ENCODE results near the gene HOXA9.
A peak's percentile ranks its signal among the peaks of the same experiment; 100 is the strongest.

Gene HOXA9

DNA sequence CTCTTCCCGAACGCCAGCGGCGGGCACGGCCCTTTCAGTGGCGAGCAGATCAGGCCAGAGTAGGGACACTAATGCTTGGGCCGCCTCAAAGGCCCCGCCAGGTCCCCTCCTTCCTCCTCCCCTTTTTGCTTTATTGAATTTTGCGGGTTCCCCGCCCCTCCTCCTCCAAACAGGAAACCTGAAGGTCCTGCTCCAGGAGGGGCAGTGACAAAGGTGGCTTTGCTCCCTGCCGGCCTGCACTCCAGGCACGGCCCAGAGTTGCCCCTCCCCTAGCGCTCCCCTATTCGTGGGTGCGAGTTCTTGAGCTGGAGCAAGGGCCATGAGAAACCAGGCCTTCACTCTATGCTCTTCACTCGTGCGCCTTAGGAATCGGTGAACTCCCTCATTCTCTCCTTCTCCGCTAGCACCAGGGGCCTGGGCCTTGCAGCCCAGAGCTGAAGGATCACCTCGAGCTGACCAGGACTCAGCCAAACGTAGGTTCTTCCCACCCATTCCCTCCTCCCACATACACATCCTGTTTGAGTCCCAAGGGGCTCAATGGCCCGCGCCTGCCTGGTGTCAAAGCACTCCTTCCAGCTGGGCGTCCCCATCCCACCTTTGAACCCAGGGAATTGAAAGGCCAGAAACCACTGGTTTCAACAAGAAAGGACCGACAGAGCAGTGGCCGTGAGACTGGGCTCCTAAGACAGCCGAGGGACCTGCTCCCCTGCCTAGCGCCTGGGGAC lies 17.1 kb downstream of the HOXA9 start (continued):
- TF ChIP-seq ZNF394 (tag by site-specific recombination; IDR thresholded peaks at IDR 0.05; ENCODE audit: borderline replicate concordance), result no peak
- no peak for TF ChIP-seq ZNF549 (tag by site-specific recombination; IDR thresholded peaks at IDR 0.05)
- no peak for TF ChIP-seq ZNF548 (tag by site-specific recombination; IDR thresholded peaks at IDR 0.05)
- TF ChIP-seq ZNF768 (tag by site-specific recombination; IDR thresholded peaks at IDR 0.05), result no peak
- peak; percentile 73 for TF ChIP-seq EGR2 (tag by site-specific recombination; IDR thresholded peaks at IDR 0.05; ENCODE audit: low read depth)
- no peak for TF ChIP-seq ZFP3 (tag by site-specific recombination; IDR thresholded peaks at IDR 0.05; ENCODE audit: low read depth)
- TF ChIP-seq ZNF529 (tag by site-specific recombination; IDR thresholded peaks at IDR 0.05; ENCODE audit: insufficient replicate concordance), result no peak
- peak; percentile 14; the same call in 1 of the 2 replicates for TF ChIP-seq FEZF1 (tag by site-specific recombination; IDR thresholded peaks at IDR 0.05)
- TF ChIP-seq TCF7L2 (IDR thresholded peaks at IDR 0.05; ENCODE audit: borderline replicate concordance, low read depth, low read length), result no peak
- TF ChIP-seq, protein P1, sequence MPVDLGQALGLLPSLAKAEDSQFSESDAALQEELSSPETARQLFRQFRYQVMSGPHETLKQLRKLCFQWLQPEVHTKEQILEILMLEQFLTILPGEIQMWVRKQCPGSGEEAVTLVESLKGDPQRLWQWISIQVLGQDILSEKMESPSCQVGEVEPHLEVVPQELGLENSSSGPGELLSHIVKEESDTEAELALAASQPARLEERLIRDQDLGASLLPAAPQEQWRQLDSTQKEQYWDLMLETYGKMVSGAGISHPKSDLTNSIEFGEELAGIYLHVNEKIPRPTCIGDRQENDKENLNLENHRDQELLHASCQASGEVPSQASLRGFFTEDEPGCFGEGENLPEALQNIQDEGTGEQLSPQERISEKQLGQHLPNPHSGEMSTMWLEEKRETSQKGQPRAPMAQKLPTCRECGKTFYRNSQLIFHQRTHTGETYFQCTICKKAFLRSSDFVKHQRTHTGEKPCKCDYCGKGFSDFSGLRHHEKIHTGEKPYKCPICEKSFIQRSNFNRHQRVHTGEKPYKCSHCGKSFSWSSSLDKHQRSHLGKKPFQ (tag by site-specific recombination; IDR thresholded peaks at IDR 0.05), result no peak
- TF ChIP-seq ZNF837 (tag by site-specific recombination; IDR thresholded peaks at IDR 0.05), result no peak
- TF ChIP-seq ZNF473 (tag by site-specific recombination; IDR thresholded peaks at IDR 0.05), result no peak
- TF ChIP-seq ZNF596 (tag by site-specific recombination; IDR thresholded peaks at IDR 0.05), result no peak
- TF ChIP-seq ZFHX2 (tag by site-specific recombination; conservative IDR thresholded peaks at IDR 0.05), result peak; percentile 87
- TF ChIP-seq KLF8 (tag by site-specific recombination; IDR thresholded peaks at IDR 0.05), result peak; percentile 36; the same call in 1 of the 2 replicates
- no peak for TF ChIP-seq PRDM4 (tag by site-specific recombination; IDR thresholded peaks at IDR 0.05)
- 0 out of 2 replicates have a peak, but pooled peaks have one; percentile 17 for TF ChIP-seq KLF16 (tag by site-specific recombination; IDR thresholded peaks at IDR 0.05)
- no peak for TF ChIP-seq PRDM6 (tag by site-specific recombination; IDR thresholded peaks at IDR 0.05)
- TF ChIP-seq ZBTB7A (tag by site-specific recombination; IDR thresholded peaks at IDR 0.05; ENCODE audit: low read depth), result no peak
- peak; percentile 72 for TF ChIP-seq SP2 (tag by site-specific recombination; IDR thresholded peaks at IDR 0.05)
- TF ChIP-seq HOXA7 (CRISPR knock-in tag; IDR thresholded peaks at IDR 0.05; ENCODE audit: borderline replicate concordance), result no peak
- no peak for TF ChIP-seq INSM2 (tag by site-specific recombination; IDR thresholded peaks at IDR 0.05)
- TF ChIP-seq, protein P2, sequence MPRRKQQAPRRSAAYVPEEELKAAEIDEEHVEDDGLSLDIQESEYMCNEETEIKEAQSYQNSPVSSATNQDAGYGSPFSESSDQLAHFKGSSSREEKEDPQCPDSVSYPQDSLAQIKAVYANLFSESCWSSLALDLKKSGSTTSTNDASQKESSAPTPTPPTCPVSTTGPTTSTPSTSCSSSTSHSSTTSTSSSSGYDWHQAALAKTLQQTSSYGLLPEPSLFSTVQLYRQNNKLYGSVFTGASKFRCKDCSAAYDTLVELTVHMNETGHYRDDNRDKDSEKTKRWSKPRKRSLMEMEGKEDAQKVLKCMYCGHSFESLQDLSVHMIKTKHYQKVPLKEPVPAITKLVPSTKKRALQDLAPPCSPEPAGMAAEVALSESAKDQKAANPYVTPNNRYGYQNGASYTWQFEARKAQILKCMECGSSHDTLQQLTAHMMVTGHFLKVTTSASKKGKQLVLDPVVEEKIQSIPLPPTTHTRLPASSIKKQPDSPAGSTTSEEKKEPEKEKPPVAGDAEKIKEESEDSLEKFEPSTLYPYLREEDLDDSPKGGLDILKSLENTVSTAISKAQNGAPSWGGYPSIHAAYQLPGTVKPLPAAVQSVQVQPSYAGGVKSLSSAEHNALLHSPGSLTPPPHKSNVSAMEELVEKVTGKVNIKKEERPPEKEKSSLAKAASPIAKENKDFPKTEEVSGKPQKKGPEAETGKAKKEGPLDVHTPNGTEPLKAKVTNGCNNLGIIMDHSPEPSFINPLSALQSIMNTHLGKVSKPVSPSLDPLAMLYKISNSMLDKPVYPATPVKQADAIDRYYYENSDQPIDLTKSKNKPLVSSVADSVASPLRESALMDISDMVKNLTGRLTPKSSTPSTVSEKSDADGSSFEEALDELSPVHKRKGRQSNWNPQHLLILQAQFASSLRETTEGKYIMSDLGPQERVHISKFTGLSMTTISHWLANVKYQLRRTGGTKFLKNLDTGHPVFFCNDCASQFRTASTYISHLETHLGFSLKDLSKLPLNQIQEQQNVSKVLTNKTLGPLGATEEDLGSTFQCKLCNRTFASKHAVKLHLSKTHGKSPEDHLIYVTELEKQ (tag by site-specific recombination; IDR thresholded peaks at IDR 0.05; ENCODE audit: borderline replicate concordance), result no peak
- no peak for TF ChIP-seq ZNF654 (tag by site-specific recombination; IDR thresholded peaks at IDR 0.05; ENCODE audit: low read depth)
- TF ChIP-seq YY1 (tag by site-specific recombination; IDR thresholded peaks at IDR 0.05), result no peak
- no peak for TF ChIP-seq ZNF629 (tag by site-specific recombination; IDR thresholded peaks at IDR 0.05)
- TF ChIP-seq ZNF302 (tag by site-specific recombination; IDR thresholded peaks at IDR 0.05; ENCODE audit: low read depth), result no peak
- no peak for TF ChIP-seq ZNF423 (tag by site-specific recombination; IDR thresholded peaks at IDR 0.05)
- TF ChIP-seq ZNF112 (tag by site-specific recombination; IDR thresholded peaks at IDR 0.05), result no peak
